IPS-18c (cell line): Measurements from ENCODE around the gene CSH2.
A peak's percentile ranks its signal among the peaks of the same experiment; 100 is the strongest.

Experiments
- H3K4me3 ChIP-seq: 2 replicates; pipeline ENCODE4 v1.7.0; 2013; ENCODE audit warnings: low read depth, mild to moderate bottlenecking, low read length, moderate library complexity; ENCODE audit not compliant: insufficient read depth
- H3K9me3 ChIP-seq: one replicate; pipeline ENCODE4 v1.6.1; 2013; ENCODE audit warnings: mild to moderate bottlenecking, low read length, moderate library complexity; ENCODE audit not compliant: control insufficient read depth, insufficient read depth

Gene CSH2

GRCh38 chr17:63842540-63843386 lies 30.7 kb downstream of the CSH2 start, which contains the start of gene SMARCD2:
Gene SMARCD2, minus strand, starts transcription at chr17:63842685. Its CDS starts 11 bp downstream, at chr17:63842674.
- H3K4me3 ChIP-seq: peak within 1 kb of the TSS; percentile 77

GRCh38 chr17:63842173-63842539 lies 31.3 kb downstream of the CSH2 start:
- no peaks in the 10 kb centered on the region for H3K9me3 ChIP-seq
- H3K4me3 ChIP-seq: peak overlapping the region; percentile 77

More at GRCh38 chr17:63842540-63843386, 30.7 kb downstream of the CSH2 start, which contains the start of gene SMARCD2:
- no peaks in the 10 kb centered on the region for H3K9me3 ChIP-seq

- Histone ChIP-seq H3K9me3 (no peaks in the 10 kb centered on the region), H3K4me3 (peak overlapping the region; percentile 77)
Measured at GRCh38 chr17:63841350-63842172, 31.9 kb downstream of the CSH2 start.

- H3K4me3 ChIP-seq: peak overlapping the region; percentile 77
Measured at GRCh38 chr17:63840591-63841349, 32.7 kb downstream of the CSH2 start.

GRCh38 chr17:63838631-63839171 lies 34.8 kb downstream of the CSH2 start:
- peak overlapping the region; percentile 17; the same call in 1 of the 2 replicates for H3K4me3 ChIP-seq
- H3K9me3 ChIP-seq: no peaks in the 10 kb centered on the region

More at GRCh38 chr17:63840591-63841349, 32.7 kb downstream of the CSH2 start:
- no peaks in the 10 kb centered on the region for H3K9me3 ChIP-seq

- Histone ChIP-seq H3K4me3 (no peak overlapping the region), H3K9me3 (no peaks in the 10 kb centered on the region)
Measured at GRCh38 chr17:63837962-63838600, 35.4 kb downstream of the CSH2 start.

- Histone ChIP-seq H3K4me3 (no peak overlapping the region), H3K9me3 (no peaks in the 10 kb centered on the region)
Measured at GRCh38 chr17:63837480-63837879, 36.0 kb downstream of the CSH2 start.

GRCh38 chr17:63836811-63837210 lies 36.7 kb downstream of the CSH2 start:
- H3K9me3 ChIP-seq: no peaks in the 10 kb centered on the region
- H3K4me3 ChIP-seq: no peak overlapping the region

- no peaks in the 10 kb centered on the region for H3K9me3 ChIP-seq
Measured at GRCh38 chr17:63835167-63835720, 38.2 kb downstream of the CSH2 start.

GRCh38 chr17:63834431-63835166 lies 38.9 kb downstream of the CSH2 start:
- Histone ChIP-seq H3K4me3 (no peak overlapping the region), H3K9me3 (no peaks in the 10 kb centered on the region)

More at GRCh38 chr17:63835167-63835720, 38.2 kb downstream of the CSH2 start:
- no peak overlapping the region for H3K4me3 ChIP-seq

GRCh38 chr17:63833741-63834373 lies 39.6 kb downstream of the CSH2 start:
- Histone ChIP-seq H3K4me3 (no peak overlapping the region), H3K9me3 (no peaks in the 10 kb centered on the region)

GRCh38 chr17:63833026-63833740 lies 40.3 kb downstream of the CSH2 start:
- Histone ChIP-seq H3K9me3 (no peaks in the 10 kb centered on the region), H3K4me3 (no peak overlapping the region)

GRCh38 chr17:63832455-63832854 lies 41.0 kb downstream of the CSH2 start:
- no peak overlapping the region for H3K4me3 ChIP-seq
- no peaks in the 10 kb centered on the region for H3K9me3 ChIP-seq

- no peak overlapping the region for H3K4me3 ChIP-seq
- H3K9me3 ChIP-seq: no peaks in the 10 kb centered on the region
Measured at GRCh38 chr17:63832014-63832413, 41.5 kb downstream of the CSH2 start.

GRCh38 chr17:63831505-63831904 lies 42.0 kb downstream of the CSH2 start:
- H3K9me3 ChIP-seq: no peaks in the 10 kb centered on the region
- no peak overlapping the region for H3K4me3 ChIP-seq
